Right lobe of liver (tissue), 4 donors: ENCODE measurements around the gene POC5.

Experiments
- CTCF ChIP-seq, 4 donors: fragments of 200-600 bp in 3 of 4; fragments of 450-650 bp in 1 of 4; IDR thresholded peaks; one replicate each; pipeline versions ENCODE4 v1.5.1 to v1.8.0; 2016 to 2022; ENCODE audit warnings: antibody characterized with exemption in 4 of 4, mild to moderate bottlenecking in 2 of 4
- POLR2A ChIP-seq: fragments of 450-650 bp; IDR thresholded peaks from one replicate; pipeline ENCODE4 v1.6.1; 2017; ENCODE audit warnings: antibody characterized with exemption, mild to moderate bottlenecking
- donor health status: DM: no; HTN: no; CAD: no.
- donor health status: DM: no; HTN: no; CAD: no.
- donor health status: DM: no; HTN: yes; CAD: no.

- no peak for TF ChIP-seq POLR2A
- no peak for TF ChIP-seq CTCF (IDR thresholded peaks at IDR 0.05)
Observed at GRCh38 chr5:75656311-75657003, 60.8 kb downstream of the POC5 start.
